ENCODE measurements around the gene AKT3.

AKT3 gene

GRCh38 chr1:243563732-243564131 is 286.3 kb downstream of the AKT3 start:
- no peak for DNase-seq (ENCODE audit: low spot score)
- peaks cover 11% of the 10 kb centered on the region for H3K36me3 Mint-ChIP-seq (ENCODE audit: low read depth)
- no peak overlapping the region for H3K27ac Mint-ChIP-seq
- H3K4me1 Mint-ChIP-seq (ENCODE audit: low read depth) = no peaks in the 10 kb centered on the region
- peaks cover 7% of the 10 kb centered on the region for H3K9me3 Mint-ChIP-seq
- H3K27me3 Mint-ChIP-seq (ENCODE audit: low read depth) = no peaks in the 10 kb centered on the region
- no peak overlapping the region for H3K4me3 Mint-ChIP-seq

- no peak overlapping the region for H3K27ac Mint-ChIP-seq
- H3K27me3 Mint-ChIP-seq (ENCODE audit: low read depth) = no peaks in the 10 kb centered on the region
- no peaks in the 10 kb centered on the region for H3K4me1 Mint-ChIP-seq (ENCODE audit: low read depth)
- H3K4me3 Mint-ChIP-seq = no peak overlapping the region
- peaks cover 8% of the 10 kb centered on the region for H3K36me3 Mint-ChIP-seq (ENCODE audit: low read depth)
- DNase-seq (ENCODE audit: low spot score) = no peak
- peaks cover 7% of the 10 kb centered on the region for H3K9me3 Mint-ChIP-seq
These were observed 287.6 kb downstream of the AKT3 start for GRCh38 chr1:243562473-243562872.

- Mint-ChIP-seq H3K4me1 (ENCODE audit: low read depth) (no peaks in the 10 kb centered on the region), H3K27me3 (ENCODE audit: low read depth) (no peaks in the 10 kb centered on the region), H3K27ac (no peak overlapping the region), H3K9me3 (peaks cover 7% of the 10 kb centered on the region), H3K4me3 (no peak overlapping the region), H3K36me3 (ENCODE audit: low read depth) (peaks cover 8% of the 10 kb centered on the region)
- DNase-seq (ENCODE audit: low spot score) = no peak
These were observed 288.3 kb downstream of the AKT3 start for GRCh38 chr1:243561588-243562319.

- Mint-ChIP-seq H3K27ac (no peak overlapping the region), H3K27me3 (ENCODE audit: low read depth) (no peaks in the 10 kb centered on the region), H3K9me3 (peaks cover 7% of the 10 kb centered on the region), H3K4me1 (ENCODE audit: low read depth) (no peaks in the 10 kb centered on the region), H3K4me3 (no peak overlapping the region), H3K36me3 (ENCODE audit: low read depth) (peaks cover 8% of the 10 kb centered on the region)
- DNase-seq (ENCODE audit: low spot score) = no peak
These were observed 290.4 kb downstream of the AKT3 start for GRCh38 chr1:243559575-243560162.

GRCh38 chr1:243558576-243558975 is 291.5 kb downstream of the AKT3 start:
- Mint-ChIP-seq H3K4me3 (no peak overlapping the region), H3K27me3 (ENCODE audit: low read depth) (no peaks in the 10 kb centered on the region), H3K4me1 (ENCODE audit: low read depth) (no peaks in the 10 kb centered on the region), H3K27ac (no peak overlapping the region), H3K36me3 (ENCODE audit: low read depth) (peaks cover 8% of the 10 kb centered on the region), H3K9me3 (peaks cover 7% of the 10 kb centered on the region)
- no peak for DNase-seq (ENCODE audit: low spot score)

- no peaks in the 10 kb centered on the region for H3K4me1 Mint-ChIP-seq (ENCODE audit: low read depth)
- H3K27me3 Mint-ChIP-seq (ENCODE audit: low read depth) = no peaks in the 10 kb centered on the region
- no peak for DNase-seq (ENCODE audit: low spot score)
- H3K27ac Mint-ChIP-seq = no peak overlapping the region
- no peak overlapping the region for H3K4me3 Mint-ChIP-seq
- H3K36me3 Mint-ChIP-seq (ENCODE audit: low read depth) = peaks cover 8% of the 10 kb centered on the region
- peaks cover 7% of the 10 kb centered on the region for H3K9me3 Mint-ChIP-seq
These were observed 292.2 kb downstream of the AKT3 start for GRCh38 chr1:243557866-243558265.

- no peak for DNase-seq (ENCODE audit: low spot score)
- Mint-ChIP-seq H3K27me3 (ENCODE audit: low read depth) (no peaks in the 10 kb centered on the region), H3K27ac (no peak overlapping the region), H3K9me3 (no peaks in the 10 kb centered on the region), H3K4me3 (no peak overlapping the region), H3K36me3 (ENCODE audit: low read depth) (no peaks in the 10 kb centered on the region), H3K4me1 (ENCODE audit: low read depth) (peaks cover 2% of the 10 kb centered on the region)
These were observed 295.4 kb downstream of the AKT3 start for GRCh38 chr1:243554686-243555085.

GRCh38 chr1:243553090-243553489 is 297.0 kb downstream of the AKT3 start:
- Mint-ChIP-seq H3K4me1 (ENCODE audit: low read depth) (peaks cover 9% of the 10 kb centered on the region), H3K27me3 (ENCODE audit: low read depth) (no peaks in the 10 kb centered on the region), H3K4me3 (no peak overlapping the region), H3K36me3 (ENCODE audit: low read depth) (no peaks in the 10 kb centered on the region), H3K27ac (no peak overlapping the region), H3K9me3 (no peaks in the 10 kb centered on the region)
- DNase-seq (ENCODE audit: low spot score) = no peak

- no peak overlapping the region for H3K4me3 Mint-ChIP-seq
- no peak overlapping the region for H3K27ac Mint-ChIP-seq
- DNase-seq (ENCODE audit: low spot score) = no peak
- H3K4me1 Mint-ChIP-seq (ENCODE audit: low read depth) = peaks cover 9% of the 10 kb centered on the region
- H3K9me3 Mint-ChIP-seq = no peaks in the 10 kb centered on the region
- no peaks in the 10 kb centered on the region for H3K36me3 Mint-ChIP-seq (ENCODE audit: low read depth)
- H3K27me3 Mint-ChIP-seq (ENCODE audit: low read depth) = no peaks in the 10 kb centered on the region
These were observed 299.8 kb downstream of the AKT3 start for GRCh38 chr1:243550276-243550675.

- H3K4me1 Mint-ChIP-seq (ENCODE audit: low read depth) = peaks cover 9% of the 10 kb centered on the region
- no peaks in the 10 kb centered on the region for H3K9me3 Mint-ChIP-seq
- H3K27me3 Mint-ChIP-seq (ENCODE audit: low read depth) = no peaks in the 10 kb centered on the region
- no peak for DNase-seq (ENCODE audit: low spot score)
- H3K4me3 Mint-ChIP-seq = no peak overlapping the region
- H3K27ac Mint-ChIP-seq = no peak overlapping the region
- no peaks in the 10 kb centered on the region for H3K36me3 Mint-ChIP-seq (ENCODE audit: low read depth)
These were observed 300.3 kb downstream of the AKT3 start for GRCh38 chr1:243549791-243550190.

GRCh38 chr1:243549108-243549507 is 300.9 kb downstream of the AKT3 start:
- Mint-ChIP-seq H3K27ac (no peak overlapping the region), H3K4me3 (no peak overlapping the region), H3K4me1 (ENCODE audit: low read depth) (peaks cover 9% of the 10 kb centered on the region), H3K9me3 (no peaks in the 10 kb centered on the region), H3K36me3 (ENCODE audit: low read depth) (no peaks in the 10 kb centered on the region), H3K27me3 (ENCODE audit: low read depth) (no peaks in the 10 kb centered on the region)
- no peak for DNase-seq (ENCODE audit: low spot score)

GRCh38 chr1:243548516-243548915 is 301.5 kb downstream of the AKT3 start:
- no peaks in the 10 kb centered on the region for H3K9me3 Mint-ChIP-seq

GRCh38 chr1:243547891-243548290 is 302.2 kb downstream of the AKT3 start:
- DNase-seq (ENCODE audit: low spot score) = no peak
- Mint-ChIP-seq H3K27ac (no peak overlapping the region), H3K27me3 (ENCODE audit: low read depth) (no peaks in the 10 kb centered on the region), H3K9me3 (no peaks in the 10 kb centered on the region), H3K4me1 (ENCODE audit: low read depth) (peaks cover 9% of the 10 kb centered on the region), H3K4me3 (no peak overlapping the region), H3K36me3 (ENCODE audit: low read depth) (peaks cover 5% of the 10 kb centered on the region)

More at GRCh38 chr1:243548516-243548915, 301.5 kb downstream of the AKT3 start:
- DNase-seq (ENCODE audit: low spot score) = no peak
- Mint-ChIP-seq H3K27ac (no peak overlapping the region), H3K4me1 (ENCODE audit: low read depth) (peaks cover 9% of the 10 kb centered on the region), H3K27me3 (ENCODE audit: low read depth) (no peaks in the 10 kb centered on the region), H3K36me3 (ENCODE audit: low read depth) (peaks cover 3% of the 10 kb centered on the region), H3K4me3 (no peak overlapping the region)

GRCh38 chr1:243546457-243546856 is 303.6 kb downstream of the AKT3 start:
- no peaks in the 10 kb centered on the region for H3K27me3 Mint-ChIP-seq (ENCODE audit: low read depth)
- H3K27ac Mint-ChIP-seq = no peak overlapping the region
- H3K4me3 Mint-ChIP-seq = no peak overlapping the region
- peaks cover 5% of the 10 kb centered on the region for H3K36me3 Mint-ChIP-seq (ENCODE audit: low read depth)
- H3K9me3 Mint-ChIP-seq = peaks cover under 1% of the 10 kb centered on the region
- no peak for DNase-seq (ENCODE audit: low spot score)
- peaks cover 9% of the 10 kb centered on the region for H3K4me1 Mint-ChIP-seq (ENCODE audit: low read depth)

GRCh38 chr1:243543501-243543900 is 306.5 kb downstream of the AKT3 start:
- Mint-ChIP-seq H3K4me1 (ENCODE audit: low read depth) (peaks cover 2% of the 10 kb centered on the region), H3K27ac (no peak overlapping the region), H3K4me3 (no peak overlapping the region), H3K36me3 (ENCODE audit: low read depth) (peaks cover 7% of the 10 kb centered on the region), H3K9me3 (peaks cover 4% of the 10 kb centered on the region), H3K27me3 (ENCODE audit: low read depth) (no peaks in the 10 kb centered on the region)
- DNase-seq (ENCODE audit: low spot score) = no peak

Data from T-helper 2 cell treated with Interferon-gamma antibody and Interleukin-4, amounts not matched to agents 5 μg/mL and 100 μg/mL, for 36 hours (primary cell).